ENCODE measurements around the gene SLC35D2.
A peak's percentile ranks its signal among the peaks of the same experiment; 100 is the strongest.
"Not testable (repeated sequence)": the region's sequence is repeated elsewhere in the genome, so short reads cannot be mapped to it uniquely, and the experiment has no call there.

Gene SLC35D2

DNA sequence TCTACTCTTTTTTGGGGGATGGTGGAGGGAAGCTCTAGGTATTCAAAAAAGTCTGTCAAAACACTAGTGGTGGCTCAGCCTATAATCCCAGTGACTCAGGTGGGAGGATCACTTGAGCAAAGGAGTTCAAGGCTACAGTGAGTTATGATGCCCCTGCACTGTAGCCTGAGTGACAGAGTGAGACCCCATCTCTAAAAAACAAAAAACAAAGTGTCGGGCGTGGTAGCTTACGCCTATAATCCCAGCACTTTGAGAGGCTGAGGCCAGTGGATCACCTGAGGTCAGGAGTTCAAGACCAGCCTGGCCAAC, 15.8 kb upstream of the SLC35D2 start:
- no peak for DNase-seq

DNA sequence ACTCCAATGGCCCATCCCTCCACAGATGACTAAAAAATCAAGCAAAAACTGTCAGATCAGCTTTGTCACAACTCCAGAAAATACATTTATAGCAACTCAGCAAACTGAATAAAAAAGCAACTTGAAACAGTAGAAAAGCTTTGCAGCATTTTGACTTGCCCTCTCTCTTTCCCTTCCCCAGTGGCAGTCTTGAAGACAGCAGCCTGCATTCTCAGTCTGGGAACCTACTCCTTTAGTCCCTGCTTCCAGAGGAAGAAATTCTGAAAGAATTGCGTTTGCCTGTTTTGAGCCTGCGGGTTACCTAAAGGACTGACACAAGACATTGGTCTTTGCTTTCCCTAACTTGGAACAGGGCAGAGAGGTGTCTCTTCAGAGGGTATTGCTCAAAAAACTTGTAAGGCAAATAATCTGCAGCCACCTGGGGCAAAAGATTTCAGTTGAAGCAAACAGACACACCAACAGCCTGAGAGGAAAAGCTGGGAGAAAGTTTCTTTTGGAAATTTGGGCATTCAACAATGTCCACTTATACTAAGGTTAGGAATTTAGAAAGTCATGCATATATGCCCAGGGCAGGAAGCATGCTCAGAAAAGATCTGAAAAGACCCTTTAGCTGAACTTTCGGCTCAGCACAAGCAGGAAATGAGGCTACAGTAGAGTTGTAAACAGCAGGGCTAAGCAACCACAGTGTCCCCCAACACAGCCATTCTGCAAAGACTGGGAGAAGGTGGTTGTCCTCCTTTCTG, 15.2 kb upstream of the SLC35D2 start:
- peak; percentile 43 for DNase-seq

DNA sequence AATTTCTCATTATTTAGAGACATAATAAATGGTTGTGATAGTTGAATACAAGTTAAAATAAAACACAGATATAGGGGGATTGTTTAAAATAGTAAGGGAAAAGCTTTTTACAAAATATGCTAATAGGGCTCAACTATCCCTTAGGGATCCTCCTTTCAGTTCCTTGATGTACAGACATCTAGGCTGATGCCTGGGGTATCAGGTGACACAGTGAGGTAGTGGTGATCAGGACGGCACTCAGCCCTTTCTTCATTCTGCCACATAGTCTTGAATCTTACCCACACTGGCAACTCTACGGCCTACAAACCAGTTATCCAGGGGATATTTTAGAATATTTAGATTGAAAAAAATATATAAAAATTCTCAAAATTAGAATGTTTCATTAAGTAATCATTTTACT, 12.5 kb upstream of the SLC35D2 start:
- no peak for DNase-seq

DNA sequence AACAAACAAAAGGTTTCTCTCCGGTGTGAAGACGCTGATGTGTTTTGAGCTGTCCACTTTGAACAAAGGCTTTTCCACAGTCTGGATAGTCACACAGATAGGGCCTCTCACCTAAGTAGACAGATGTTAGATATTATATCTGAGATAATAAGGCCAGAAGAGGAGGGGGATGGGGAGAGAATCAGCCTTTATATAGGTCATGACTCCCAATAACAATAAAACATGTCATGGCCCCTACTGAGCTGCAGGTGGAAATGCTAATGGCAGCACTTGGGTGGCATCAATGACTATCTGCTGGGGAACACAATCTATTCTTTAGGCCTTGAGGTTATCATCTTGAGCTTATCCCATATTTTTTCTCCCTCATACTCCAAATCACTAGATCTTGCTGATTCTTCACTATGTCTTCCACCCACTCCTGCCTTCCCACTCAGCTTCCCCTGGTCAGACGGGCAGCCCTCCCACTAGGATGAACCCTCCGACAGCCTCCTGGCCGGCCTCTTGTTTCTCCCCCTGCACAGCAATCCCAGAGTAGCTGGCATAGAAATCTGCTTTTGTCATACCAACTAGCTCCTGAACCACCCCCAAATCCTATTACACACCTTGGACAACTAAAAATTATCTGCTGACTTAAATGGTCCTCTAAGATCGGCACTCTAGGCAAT, 11.5 kb upstream of the SLC35D2 start:
- DNase-seq: no peak

DNA sequence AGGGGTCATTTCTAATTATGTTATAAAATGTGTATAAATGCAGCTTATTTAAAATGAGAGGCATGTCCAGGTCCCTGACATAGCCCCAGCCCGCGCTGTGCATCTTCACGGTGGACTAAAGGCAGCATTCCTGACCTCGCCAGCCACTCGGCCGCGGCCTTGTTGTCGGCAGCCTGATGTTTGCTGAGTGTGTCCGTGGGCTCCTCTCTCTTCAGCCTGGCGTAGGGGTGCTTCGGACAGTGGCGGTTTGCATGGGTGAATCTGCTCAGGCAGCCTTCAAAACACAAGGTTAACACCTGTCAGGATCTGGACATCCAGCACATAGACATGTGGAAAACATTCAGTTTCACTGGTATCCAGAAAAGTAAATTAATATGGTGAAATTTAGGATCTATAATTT, 8.8 kb upstream of the SLC35D2 start:
- DNase-seq: no peak

DNA sequence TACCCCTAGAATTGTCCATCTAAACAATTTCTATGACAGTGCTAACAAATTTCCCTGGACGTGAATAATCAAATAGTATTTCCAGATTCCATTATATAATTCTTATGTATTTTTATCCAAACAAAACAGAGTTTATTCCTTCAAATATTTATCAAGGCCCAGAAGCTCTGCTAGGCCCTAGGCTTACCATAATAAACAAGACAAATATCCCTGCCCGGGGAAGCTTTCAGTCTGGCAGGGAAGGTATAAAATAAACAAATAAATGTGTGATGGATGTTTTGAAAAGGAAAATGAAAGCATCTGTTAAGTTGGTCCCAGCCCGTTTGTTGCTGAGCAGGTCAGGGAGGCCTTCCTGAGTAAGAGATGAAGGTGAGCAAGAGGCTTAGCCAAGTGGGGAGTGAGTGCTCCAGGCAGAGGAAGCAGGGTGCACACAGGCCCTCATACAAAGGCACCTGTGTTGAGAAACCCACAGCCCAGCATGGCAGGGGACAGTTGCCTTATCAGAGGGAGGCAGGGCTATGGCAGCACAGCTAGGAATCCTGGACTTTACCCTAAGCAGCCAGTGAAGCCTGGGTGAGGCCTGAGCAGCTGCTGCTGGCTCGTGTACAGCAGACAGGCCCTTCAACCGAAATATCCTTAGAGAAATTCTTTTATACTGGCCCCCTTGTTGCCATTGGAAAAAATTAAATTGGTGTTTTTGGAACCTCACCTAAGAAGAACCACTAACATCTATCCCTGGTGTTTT, 7.7 kb upstream of the SLC35D2 start:
- DNase-seq: peak; percentile 35

DNA sequence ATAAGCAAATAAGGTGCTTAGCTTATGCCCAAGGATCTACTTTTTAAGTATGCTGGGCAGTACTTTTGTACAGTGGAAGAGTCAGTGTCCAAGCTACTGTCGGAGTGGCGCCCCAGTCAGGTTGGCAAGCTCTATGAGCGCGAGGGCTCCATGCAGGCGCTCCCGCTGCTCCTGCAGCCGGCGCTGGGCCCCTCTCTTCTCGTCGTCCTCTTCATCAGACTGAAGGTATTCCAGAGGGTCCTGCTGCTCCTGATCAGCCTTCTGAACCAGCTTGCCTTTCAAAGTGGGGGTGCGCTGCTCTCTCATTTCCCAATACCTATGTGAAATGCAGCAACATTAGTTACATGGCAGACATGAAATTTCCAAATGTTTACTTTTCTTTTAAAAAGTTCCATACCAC, 4.6 kb upstream of the SLC35D2 start:
- DNase-seq: no peak

DNA sequence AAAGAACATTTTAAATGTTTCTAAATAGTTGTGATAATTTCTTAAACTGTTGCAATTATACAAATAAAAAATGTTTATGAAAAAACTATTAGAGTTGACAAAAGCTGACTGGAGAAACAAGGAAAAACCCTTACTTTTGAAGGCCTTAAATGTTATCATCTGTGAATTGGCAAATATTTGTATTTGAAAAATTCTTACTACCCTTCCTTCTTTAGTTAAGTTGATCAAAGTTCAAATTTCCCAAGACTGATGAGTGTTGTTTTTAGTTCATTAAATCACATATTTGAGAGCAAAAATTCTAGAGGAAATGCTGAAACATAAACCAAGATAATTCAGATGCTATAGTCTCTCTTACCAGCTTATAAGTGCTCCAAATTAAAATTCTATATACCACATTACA, 2.6 kb upstream of the SLC35D2 start:
- DNase-seq: no peak

DNA sequence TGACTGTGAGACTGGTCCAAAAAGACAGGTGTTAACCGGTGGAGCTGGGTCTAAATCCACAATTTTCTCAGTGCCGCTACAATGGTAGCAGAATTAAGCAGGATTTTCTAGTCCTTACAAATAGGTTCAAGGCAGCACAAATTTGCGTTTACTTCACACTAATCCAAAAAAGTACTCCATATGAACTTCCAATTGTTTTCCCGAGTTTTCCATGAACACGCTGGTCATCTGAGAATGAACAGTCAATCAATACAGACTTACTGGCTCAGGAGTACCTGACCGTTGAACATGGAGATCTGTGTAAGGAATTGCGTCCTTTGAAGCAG, 709 bp downstream of the SLC35D2 start:
- no peak for DNase-seq

DNA sequence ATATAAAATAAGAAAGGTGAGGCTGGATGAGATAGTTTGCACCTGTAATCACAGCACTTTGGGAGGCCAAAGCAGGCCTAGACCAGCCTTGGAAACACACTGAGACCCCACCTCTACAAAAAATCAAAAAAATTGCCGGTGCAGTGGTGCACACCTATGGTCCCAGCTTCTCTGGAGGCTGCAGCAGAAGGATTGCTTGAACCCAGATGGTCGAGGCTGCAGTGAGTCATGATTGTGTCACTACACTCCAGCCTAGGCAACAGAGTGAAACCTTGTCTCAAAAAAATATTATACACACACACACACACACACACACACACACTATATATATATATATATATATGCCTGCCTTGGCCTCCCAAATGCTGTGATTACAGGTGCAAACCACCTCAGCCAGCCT, 1.3 kb downstream of the SLC35D2 start:
- DNase-seq: no peak

DNA sequence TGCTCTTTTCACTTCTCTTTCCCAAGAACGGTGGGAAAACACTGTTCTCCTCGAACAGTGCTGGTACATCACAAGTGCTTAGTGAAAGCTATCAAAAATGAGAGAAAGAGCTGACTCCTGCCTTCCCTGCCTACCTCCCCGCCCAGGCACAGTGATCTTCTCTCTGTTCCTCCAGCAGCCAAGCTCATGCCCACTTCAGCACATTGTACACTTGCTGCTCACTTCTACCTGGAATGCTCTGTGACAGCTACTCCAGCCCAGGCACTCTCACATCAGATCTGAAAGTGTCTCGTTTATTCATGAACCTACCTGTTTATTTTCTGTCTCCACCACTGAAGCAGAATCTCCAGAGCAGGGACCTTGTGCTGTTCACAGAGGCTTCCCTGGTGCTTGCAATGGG, 1.8 kb downstream of the SLC35D2 start:
- DNase-seq: no peak

DNA sequence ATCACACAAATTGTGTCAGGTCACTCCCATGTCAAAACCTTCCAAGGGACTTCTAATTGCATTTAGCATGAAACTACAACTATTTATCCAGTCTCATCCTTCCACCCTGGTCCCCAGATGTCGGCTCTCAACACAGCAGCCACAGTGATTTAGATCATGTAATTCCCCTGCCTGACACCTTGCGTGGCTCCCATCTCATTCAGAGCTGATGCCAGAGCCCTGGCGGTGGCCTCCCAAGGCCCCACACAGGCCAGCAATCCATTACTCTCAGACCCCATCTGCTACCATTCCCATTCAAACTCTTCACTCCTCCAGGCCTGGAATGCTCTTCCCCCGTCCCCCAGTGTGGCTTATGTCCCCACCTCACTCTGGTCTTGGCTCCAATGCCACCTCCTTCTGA, 2.4 kb downstream of the SLC35D2 start:
- DNase-seq: no peak

DNA sequence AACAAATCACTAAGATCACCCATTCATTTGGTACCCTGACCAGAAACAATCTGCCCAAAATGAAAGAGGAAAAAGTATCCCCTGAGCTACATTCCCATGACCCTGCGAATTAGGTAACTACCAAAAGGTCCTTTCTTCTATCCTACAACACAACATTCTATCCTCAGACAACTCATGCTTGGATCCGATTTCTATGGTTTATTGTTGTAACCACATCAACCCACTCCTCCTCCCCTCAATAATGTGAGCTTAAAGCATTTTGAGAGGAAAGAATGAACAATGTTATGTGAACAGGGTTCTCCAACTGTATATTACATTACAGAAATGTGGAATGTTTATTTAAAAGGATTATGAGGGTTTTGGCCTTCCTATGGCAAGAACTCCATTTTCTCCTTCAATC, 4.0 kb downstream of the SLC35D2 start:
- DNase-seq: no peak

DNA sequence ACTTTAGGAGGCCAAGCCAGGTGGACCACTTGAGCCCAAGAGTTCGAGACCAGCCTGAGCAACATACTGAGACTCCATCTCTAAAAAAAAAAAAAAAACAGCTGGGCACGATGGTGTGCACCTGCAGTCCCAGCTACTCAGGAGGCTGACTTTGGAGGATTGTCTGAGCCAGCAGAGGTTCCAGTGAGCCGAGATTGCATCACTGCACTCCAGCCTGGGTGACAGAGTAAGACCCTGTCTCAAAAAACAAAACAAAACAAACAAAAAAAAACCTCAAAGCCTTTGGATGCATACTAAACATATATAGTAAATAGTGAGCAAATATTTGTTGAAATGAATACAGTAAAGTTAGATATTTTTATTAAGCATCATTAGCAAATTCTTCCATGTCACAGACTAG, 5.3 kb downstream of the SLC35D2 start:
- DNase-seq: no peak

DNA sequence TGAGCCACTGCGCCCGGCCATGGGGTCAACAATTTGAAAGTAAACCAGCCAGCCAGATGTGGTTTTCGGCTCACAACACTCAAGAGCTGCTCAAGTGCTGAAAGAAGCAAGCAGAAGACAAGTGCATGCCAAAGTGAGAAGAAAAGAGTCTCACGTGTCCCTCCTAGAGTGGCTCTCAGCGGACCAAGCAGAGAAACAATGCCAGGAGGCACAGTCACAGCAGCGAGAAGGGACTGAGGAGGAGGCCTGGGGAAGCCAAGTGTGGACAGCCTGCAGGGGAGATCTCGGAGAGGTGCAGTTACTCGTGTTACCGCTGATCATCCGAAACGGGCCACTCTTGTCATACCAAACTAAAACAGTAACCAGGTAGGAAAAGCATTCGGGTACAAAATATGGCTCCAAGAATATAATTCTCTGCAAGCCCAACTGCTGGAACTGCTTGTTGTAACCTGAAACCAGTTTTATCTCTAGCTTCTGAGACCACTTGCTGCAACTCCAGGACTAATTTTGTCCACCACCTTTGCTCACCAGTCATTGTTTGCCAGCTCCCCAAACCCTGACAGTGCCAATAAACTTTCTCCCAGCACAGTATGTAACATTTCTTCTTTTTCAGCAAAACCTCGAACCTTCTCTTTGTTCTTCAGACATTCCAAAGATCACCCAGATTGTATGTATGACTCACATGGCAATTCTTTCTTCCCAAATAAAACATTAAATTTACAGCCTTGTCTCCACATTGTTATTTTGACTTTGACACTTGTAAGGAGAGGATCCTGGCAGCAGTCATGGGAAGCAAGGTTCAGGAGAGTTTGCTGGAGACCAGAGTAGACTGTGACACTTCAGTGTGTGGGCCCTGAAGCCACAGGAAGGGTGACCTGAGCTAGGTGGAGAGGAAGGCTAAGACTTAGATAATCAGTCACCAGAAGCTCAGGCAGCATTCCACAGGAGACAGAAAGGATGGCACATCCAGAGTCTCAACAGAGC, 6.3 kb downstream of the SLC35D2 start:
- DNase-seq: no peak

DNA sequence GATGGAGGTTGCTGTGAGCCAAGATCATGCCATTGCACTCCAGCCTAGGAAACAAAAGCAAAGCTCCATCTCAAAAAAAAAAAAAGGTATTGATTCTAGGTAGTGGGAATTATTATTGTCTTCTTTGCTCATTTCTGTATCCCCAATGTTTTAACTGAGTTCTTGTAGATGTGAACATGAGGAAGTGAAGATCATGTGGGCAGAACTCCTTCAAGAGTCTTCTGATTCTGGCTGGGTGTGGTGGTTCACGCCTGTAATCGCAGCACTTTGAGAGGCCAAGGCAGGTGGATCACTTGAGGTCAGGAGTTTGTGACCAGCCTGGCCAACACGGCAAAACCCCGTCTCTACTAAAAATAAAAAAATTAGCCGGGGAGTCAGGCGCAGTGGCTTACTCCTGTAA, 8.0 kb downstream of the SLC35D2 start:
- not testable (repeated sequence) for DNase-seq

DNA sequence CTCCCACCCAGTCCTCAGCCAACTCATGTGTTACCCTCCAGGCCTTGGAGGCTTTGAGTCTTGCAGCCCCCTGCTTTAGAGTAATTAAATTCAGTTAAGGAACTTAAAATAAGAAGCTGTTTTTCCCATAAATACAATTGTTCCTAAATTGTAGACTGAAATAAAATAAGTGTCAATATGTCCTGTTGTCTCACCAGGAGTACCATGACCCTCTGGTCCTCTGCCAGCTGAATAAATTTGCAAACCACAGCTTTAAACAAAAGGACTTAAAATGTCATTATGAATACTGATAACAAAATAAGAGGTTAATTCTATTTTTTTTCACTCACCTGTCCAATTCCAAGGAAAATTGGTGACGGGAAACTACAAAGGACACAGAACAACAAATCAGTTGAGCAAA, 15.6 kb downstream of the SLC35D2 start:
- DNase-seq: no peak

DNA sequence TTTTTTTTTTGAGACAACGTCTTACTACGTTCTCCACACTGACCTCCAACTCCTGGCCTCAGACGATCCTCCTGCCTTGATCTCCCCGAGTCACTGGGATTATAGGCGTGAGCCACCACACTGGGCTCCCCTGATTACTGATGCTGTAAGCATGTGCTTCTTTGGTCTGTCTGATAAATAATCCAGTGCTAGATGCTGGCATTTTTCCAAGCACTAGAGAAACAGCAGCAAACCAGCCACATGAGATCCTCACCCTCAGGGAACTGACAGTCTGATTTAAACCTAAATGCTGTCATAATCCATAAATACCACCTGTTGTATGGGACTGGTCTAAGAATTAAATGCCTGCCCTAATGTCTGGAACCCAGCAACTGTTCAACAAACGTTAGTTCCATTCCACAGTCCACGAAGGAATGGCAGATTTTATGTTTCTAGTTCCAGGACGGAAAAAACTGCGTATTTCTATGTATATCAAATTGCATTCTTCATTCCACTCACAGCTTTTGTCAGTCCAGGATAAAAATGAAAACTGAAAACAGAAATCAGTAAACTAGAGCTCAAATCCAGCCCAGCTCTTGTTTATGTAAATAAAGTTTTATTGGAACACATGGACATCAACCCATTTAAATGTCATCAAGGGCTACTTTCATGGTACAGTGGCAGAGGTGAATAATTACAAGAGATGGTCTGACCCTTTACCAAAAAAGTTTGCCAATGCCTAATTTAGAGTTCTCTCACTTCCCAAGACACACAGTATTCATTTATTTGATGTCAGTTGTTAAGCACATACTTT, 20.1 kb downstream of the SLC35D2 start:
- DNase-seq: no peak

DNA sequence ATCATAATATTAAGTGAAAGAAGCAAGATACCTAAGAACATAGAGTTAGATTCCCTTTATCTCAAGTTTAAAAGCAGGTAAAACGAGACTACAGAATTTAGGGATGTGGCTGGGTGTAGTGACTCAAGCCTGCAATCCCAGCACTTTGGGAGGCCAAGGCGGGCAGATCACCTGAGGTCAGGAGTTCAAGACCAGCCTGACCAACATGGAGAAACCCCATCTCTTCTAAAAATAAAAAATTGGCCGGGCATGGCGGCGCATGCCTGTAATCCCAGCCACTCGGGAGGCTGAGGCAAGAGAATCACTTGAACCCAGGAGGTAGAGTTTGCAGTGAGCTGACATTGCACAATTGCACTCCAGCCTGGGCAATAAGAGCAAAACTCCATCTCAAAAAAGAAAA, 21.4 kb downstream of the SLC35D2 start:
- DNase-seq: not testable (repeated sequence)

DNA sequence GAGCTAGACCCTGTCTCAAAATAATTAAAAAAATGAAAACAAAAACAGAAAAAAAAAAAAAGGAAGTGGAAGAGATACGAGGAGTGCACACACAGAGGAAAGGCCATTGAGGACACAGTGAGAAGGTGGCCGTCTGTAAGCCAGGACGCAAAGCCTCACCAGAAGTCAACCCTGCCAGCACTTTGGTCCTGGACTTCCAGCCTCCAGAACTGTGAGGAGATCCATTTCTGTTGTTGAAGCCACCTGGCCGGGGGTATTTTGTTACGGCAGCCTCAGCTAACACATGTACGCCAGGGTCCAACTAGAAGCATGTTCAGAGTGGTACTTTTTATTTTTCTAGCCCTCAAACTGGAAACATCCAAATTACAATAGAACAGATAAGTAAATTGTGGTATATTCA, 21.8 kb downstream of the SLC35D2 start:
- DNase-seq: no peak

DNA sequence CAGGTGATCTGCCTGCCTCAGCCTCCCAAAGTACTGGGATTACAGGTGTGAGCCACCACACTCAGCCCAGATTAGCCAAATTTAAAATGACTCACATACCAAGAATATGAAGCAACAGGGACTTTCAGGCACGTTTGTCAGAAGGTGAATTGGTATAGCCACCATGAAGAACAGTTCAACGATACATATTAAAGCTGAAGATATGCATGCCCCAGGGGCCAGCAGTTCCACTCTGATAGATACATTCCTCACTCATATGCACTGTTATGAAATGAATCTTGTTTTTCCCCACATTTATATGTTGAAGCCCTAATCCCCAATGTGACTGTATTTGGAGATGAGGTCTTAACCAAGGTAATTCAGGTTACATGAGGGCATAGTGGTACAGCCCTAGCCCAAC, 22.5 kb downstream of the SLC35D2 start:
- DNase-seq: no peak

DNA sequence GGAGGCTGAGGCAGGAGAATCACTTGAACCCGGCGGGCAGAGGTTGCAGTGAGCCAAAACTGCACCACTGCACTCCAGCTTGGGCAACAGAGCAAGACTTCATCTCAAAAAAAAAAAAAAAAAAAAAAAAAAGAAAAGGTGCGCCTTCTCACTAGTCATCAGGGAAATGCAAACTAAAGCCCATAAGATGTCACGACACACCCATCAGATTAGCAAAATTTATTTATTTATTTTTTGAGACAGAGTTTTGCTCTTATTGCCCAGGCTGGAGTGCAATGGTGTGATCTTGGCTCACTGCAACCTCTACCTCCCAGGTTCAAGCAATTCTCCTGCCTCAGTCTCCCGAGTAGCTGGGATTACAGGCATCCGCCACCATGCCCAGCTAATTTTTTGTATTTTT, 23.0 kb downstream of the SLC35D2 start:
- not testable (repeated sequence) for DNase-seq
